HepG2 (cell line): Measurements from ENCODE around the gene TNFRSF25.

ENCODE experiments used
- BCL3 ChIP-seq: sonication (generic); formaldehyde crosslinking; IDR thresholded peaks from 2 replicates; pipeline ENCODE4 v1.5.1; 2020; ENCODE audit warnings: mild to moderate bottlenecking, missing genetic modification reagents, moderate library complexity
- CTCF ChIP-seq: sonication (generic); formaldehyde crosslinking; IDR thresholded peaks from 2 replicates; pipeline ENCODE4 v1.5.0; 2020; ENCODE audit warnings: mild to moderate bottlenecking, missing genetic modification reagents, moderate library complexity
- ETV6 ChIP-seq: sonication (generic); formaldehyde crosslinking; conservative IDR thresholded peaks from 2 replicates; pipeline ENCODE4 v1.4.0; 2020; ENCODE audit warnings: missing genetic modification reagents
- EZH2 ChIP-seq: conservative IDR thresholded peaks from 2 replicates; pipeline ENCODE4 v1.6.1; 2012; ENCODE audit warnings: mild to moderate bottlenecking, low read depth, low read length, moderate library complexity
- FOXA3 ChIP-seq: IDR thresholded peaks from 2 replicates; pipeline ENCODE4 v1.6.1; 2016; ENCODE audit warnings: missing genetic modification reagents, missing compliant biosample characterization
- KDM5B ChIP-seq: sonication (generic); formaldehyde crosslinking; IDR thresholded peaks from 2 replicates; pipeline ENCODE4 v1.4.0; 2020; ENCODE audit warnings: missing genetic modification reagents, mild to moderate bottlenecking, borderline replicate concordance
- NFYB ChIP-seq: sonication (generic); formaldehyde crosslinking; IDR thresholded peaks from 2 replicates; pipeline ENCODE4 v1.4.0; 2020; ENCODE audit warnings: missing genetic modification reagents
- SMC3 ChIP-seq: IDR thresholded peaks from 2 replicates; pipeline ENCODE4 v1.6.1; 2011; ENCODE audit warnings: low read length, improper control_type of control experiment
- SRF ChIP-seq: IDR thresholded peaks from 2 replicates; pipeline ENCODE4 v1.6.1; 2011; ENCODE audit warnings: mild to moderate bottlenecking, low read depth, low read length, moderate library complexity
- ZNF20 ChIP-seq: sonication (generic); formaldehyde crosslinking; IDR thresholded peaks from 2 replicates; pipeline ENCODE4 v1.4.0; 2020; ENCODE audit warnings: mild to moderate bottlenecking, moderate library complexity, missing genetic modification reagents
- ZNF253 ChIP-seq: sonication (generic); formaldehyde crosslinking; IDR thresholded peaks from 2 replicates; pipeline ENCODE4 v1.8.0; 2022; ENCODE audit warnings: mild to moderate bottlenecking, missing genetic modification reagents, borderline replicate concordance
- ZZZ3 ChIP-seq: sonication (generic); formaldehyde crosslinking; IDR thresholded peaks from 2 replicates; pipeline ENCODE4 v1.4.0; 2020; ENCODE audit warnings: missing genetic modification reagents, mild to moderate bottlenecking, borderline replicate concordance

- no peak for TF ChIP-seq KDM5B (CRISPR knock-in tag)
- no peak for TF ChIP-seq NFYB (CRISPR knock-in tag)
- TF ChIP-seq ETV6 (CRISPR knock-in tag): no peak
- TF ChIP-seq SRF: no peak
- TF ChIP-seq ZNF253 (CRISPR knock-in tag): no peak
- TF ChIP-seq CTCF (CRISPR knock-in tag): peak; percentile 20; the same call in 1 of the 2 replicates
- TF ChIP-seq ZZZ3 (CRISPR knock-in tag): no peak
- no peak for TF ChIP-seq FOXA3 (CRISPR knock-in tag)
- no peak for TF ChIP-seq SMC3
- no peak for TF ChIP-seq ZNF20 (CRISPR knock-in tag)
- no peak for TF ChIP-seq BCL3 (CRISPR knock-in tag)
- no peak; the same call in 1 of the 2 replicates for TF ChIP-seq EZH2
Measured at GRCh38 chr1:6501279-6501813, 35.4 kb upstream of the TNFRSF25 start.
